RWPE1 (cell line): ENCODE data around the gene B4GALT7.

Experiments used
- CTCF ChIA-PET: fragments of 350-600 bp; sonication (Branson Sonifier 250); formaldehyde crosslinking; extraction: SDS; loops from one replicate; lab custom pipeline; 2021; lab: Yijun Ruan, JAX
- POLR2A ChIA-PET: fragments of 400-600 bp; formaldehyde crosslinking; extraction: SDS; loops from one replicate; lab custom pipeline; 2020; ENCODE audit warnings: antibody characterized with exemption; ENCODE audit not compliant: low non-redundant PET; lab: Yijun Ruan, JAX
- DNase-seq: peaks from one replicate; pipeline ENCODE4 v3.0.0; 2012; ENCODE audit warnings: low spot score
- H3K27ac ChIP-seq: fragments of 450-650 bp; 2 replicates; pipeline ENCODE4 v1.5.1; 2017
- TF ChIP-seq, protein P1 (sequence below): fragments of 450-650 bp; conservative IDR thresholded peaks from 2 replicates; pipeline ENCODE4 v1.5.1; 2017; ENCODE audit warnings: low read depth, mild to moderate bottlenecking

B4GALT7 gene

DNA sequence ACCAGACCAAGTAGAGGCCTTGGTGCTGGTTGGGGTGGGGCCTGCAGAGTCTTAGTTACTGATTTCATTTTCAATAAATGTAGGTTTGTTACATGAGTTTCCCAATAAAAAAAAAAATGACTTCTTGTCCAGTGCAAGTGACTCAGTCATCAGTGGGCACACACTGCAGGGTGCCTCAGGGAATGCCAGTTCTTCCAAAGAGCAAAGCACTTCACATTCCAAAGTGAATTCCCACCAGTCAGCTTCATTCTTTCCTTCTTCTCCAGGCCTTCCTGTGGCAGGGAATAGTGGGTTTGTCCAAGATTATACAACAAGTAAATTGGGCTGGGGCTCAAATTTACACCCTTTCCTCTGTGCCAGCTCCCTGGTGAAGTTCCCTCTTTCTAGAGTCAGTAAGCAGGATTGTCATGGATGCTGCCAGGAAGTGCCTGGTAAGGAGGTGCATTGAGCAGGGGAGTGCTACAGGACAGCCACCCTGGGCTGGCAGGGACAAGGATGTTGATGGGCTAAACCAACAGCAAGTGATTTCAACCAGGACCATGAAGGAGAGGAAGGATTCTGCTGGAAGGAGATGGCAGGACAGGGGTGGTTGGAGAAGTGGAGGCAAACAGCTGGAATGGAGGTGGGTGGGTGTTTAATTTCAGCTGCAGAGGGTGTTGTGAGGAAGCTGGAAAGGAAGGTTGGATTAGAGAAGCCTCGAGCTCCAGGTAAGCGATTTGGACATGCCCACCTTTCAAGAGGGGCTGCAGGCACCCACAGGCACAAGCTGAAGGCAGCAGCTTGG, 3.7 kb upstream of the B4GALT7 start:
- TF ChIP-seq, protein P1, sequence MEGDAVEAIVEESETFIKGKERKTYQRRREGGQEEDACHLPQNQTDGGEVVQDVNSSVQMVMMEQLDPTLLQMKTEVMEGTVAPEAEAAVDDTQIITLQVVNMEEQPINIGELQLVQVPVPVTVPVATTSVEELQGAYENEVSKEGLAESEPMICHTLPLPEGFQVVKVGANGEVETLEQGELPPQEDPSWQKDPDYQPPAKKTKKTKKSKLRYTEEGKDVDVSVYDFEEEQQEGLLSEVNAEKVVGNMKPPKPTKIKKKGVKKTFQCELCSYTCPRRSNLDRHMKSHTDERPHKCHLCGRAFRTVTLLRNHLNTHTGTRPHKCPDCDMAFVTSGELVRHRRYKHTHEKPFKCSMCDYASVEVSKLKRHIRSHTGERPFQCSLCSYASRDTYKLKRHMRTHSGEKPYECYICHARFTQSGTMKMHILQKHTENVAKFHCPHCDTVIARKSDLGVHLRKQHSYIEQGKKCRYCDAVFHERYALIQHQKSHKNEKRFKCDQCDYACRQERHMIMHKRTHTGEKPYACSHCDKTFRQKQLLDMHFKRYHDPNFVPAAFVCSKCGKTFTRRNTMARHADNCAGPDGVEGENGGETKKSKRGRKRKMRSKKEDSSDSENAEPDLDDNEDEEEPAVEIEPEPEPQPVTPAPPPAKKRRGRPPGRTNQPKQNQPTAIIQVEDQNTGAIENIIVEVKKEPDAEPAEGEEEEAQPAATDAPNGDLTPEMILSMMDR: no peak
- CTCF ChIA-PET: interaction anchor here (0.7 kb wide), 1 partner anchor 28 kb away, joined by 3 read pairs; no protein-coding TSS in a partner anchor
- H3K27ac ChIP-seq: peak overlapping the region; percentile 28
- POLR2A ChIA-PET: no interaction called here
- no peak for DNase-seq

DNA sequence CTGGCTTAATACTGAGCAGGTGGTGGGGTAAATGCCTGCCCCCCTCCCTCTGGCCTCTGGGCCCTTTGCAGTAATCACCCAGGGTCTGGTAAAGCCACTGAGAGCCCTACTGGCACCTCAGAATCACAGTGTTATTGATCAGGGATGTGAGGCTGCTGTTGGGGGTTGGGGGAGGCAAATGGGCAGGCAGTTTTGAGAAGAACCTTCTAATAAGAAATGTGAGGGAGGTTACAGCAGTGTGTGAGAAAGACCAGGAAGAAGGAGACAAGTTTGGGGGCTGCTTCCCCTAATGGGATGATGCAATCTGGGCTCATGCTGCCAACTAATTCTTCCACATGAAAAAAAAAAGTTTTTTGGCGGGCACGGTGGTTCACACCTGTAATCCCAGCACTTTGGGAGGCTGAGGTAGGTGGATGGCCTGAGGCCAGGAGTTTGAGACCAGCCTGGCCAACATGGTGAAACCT, 3.1 kb upstream of the B4GALT7 start:
- no peak for DNase-seq
- H3K27ac ChIP-seq: peak overlapping the region; percentile 28
- POLR2A ChIA-PET: interaction anchor here (0.7 kb wide), 1 partner anchor 63 kb away, joined by 7 read pairs; no protein-coding TSS in a partner anchor
- CTCF ChIA-PET: no interaction called here
- TF ChIP-seq, protein P1: no peak

DNA sequence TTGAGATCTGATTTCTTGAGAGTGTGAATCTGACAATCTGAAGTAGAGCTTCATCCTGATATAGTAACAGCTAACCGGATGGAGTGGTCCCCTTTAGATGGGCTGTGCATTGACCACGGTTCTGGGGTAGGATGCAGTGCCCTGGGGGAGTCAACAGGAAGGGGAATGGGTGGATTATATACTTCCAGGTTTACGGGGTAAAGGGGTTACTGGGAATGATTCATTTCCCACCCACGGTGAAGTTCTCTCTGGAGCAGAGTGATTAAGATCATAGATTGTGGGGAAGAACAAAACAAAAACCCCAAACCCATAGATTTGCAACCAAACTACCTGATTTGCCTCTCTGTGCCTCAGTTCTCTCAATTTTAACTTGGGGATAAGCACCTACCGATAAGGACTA, 1.5 kb upstream of the B4GALT7 start:
- TF ChIP-seq, protein P1: no peak
- ChIA-PET CTCF (interaction anchor here (1.0 kb wide), 1 partner anchor 9 kb away, joined by 4 read pairs; no protein-coding TSS in a partner anchor), POLR2A (interaction anchor here (0.6 kb wide), 1 partner anchor 19 kb away, joined by 4 read pairs; no protein-coding TSS in a partner anchor)
- no peak for DNase-seq
- H3K27ac ChIP-seq: no peak overlapping the region

- CTCF ChIA-PET: interaction anchor here (0.9 kb wide), 1 partner anchor 21 kb away, joined by 3 read pairs; no protein-coding TSS in a partner anchor
- POLR2A ChIA-PET: no interaction called here
- peak overlapping the region; percentile 88 for H3K27ac ChIP-seq
- TF ChIP-seq, protein P1: no peak
- no peak for DNase-seq
Observed at GRCh38 chr5:177600508-177601018, 631 bp downstream of the B4GALT7 start.

DNA sequence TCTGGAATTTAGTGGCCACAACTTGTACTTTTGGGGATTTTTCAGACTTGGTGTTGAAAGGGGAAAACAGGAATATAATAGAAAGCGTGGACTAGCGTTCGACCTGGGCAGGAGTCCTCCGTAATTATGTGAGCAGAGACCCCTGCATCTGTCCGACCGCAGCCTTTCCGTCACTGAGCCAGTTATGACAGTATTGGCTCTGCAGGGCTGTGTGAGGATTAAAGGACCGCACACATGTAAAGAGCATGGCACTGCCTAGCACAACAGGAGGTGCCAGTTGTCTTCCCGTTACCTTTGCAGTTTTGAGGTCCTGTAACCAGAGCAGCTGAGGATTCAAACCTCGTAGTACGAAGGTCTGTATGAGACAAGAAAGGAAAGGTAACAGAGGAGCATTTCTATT, 1.2 kb downstream of the B4GALT7 start:
- POLR2A ChIA-PET: no interaction called here

More for the DNA sequence above, 1.2 kb downstream of the B4GALT7 start:
- peak overlapping the region; percentile 88 for H3K27ac ChIP-seq
- TF ChIP-seq, protein P1: no peak
- no peak for DNase-seq
- CTCF ChIA-PET: interaction anchor here (0.9 kb wide), 1 partner anchor 21 kb away, joined by 3 read pairs; no protein-coding TSS in a partner anchor
